Trophoblast cell (in vitro differentiated cells and primary cell): ENCODE results near the gene CDKN2B. TPM values are rescaled to one million over a fixed set of nuclear protein-coding genes. Genes with fewer than 3 reads are reported as not detected.
A peak's percentile ranks its signal among the peaks of the same experiment; 100 is the strongest.
"Not testable (repeated sequence)": the region's sequence is repeated elsewhere in the genome, so short reads cannot be mapped to it uniquely, and the experiment has no call there.

Experiments
- DNase-seq, 2 donors: peaks; one replicate each; pipeline ENCODE4 v3.0.0-alpha.2; 2016
- H2AFZ ChIP-seq: 2 replicates; pipeline ENCODE4 v1.6.1; 2013; ENCODE audit warnings: low read length, moderate library complexity, mild to moderate bottlenecking; ENCODE audit not compliant: insufficient read depth, poor library complexity
- H2AK5ac ChIP-seq: 2 replicates; pipeline ENCODE4 v1.6.1; 2013; ENCODE audit warnings: mild to moderate bottlenecking, low read length
- H2BK120ac ChIP-seq: 2 replicates; pipeline ENCODE4 v1.6.1; 2013; ENCODE audit warnings: low read length, mild to moderate bottlenecking, moderate library complexity; ENCODE audit not compliant: insufficient read depth, poor library complexity
- H2BK12ac ChIP-seq: 2 replicates; pipeline ENCODE4 v1.6.1; 2013; ENCODE audit warnings: mild to moderate bottlenecking, low read length, moderate library complexity
- H2BK5ac ChIP-seq: 2 replicates; pipeline ENCODE4 v1.6.1; 2013; ENCODE audit warnings: low read length, low read depth, moderate library complexity, mild to moderate bottlenecking; ENCODE audit not compliant: poor library complexity
- H3K14ac ChIP-seq: 2 replicates; pipeline ENCODE4 v1.6.1; 2013; ENCODE audit warnings: mild to moderate bottlenecking, low read length
- H3K18ac ChIP-seq: 2 replicates; pipeline ENCODE4 v1.6.1; 2013; ENCODE audit warnings: mild to moderate bottlenecking, low read length
- H3K23ac ChIP-seq: 2 replicates; pipeline ENCODE4 v1.6.1; 2013; ENCODE audit warnings: low read length
- H3K27ac ChIP-seq: 2 replicates; pipeline ENCODE4 v1.5.1; 2013; ENCODE audit warnings: low read depth, mild to moderate bottlenecking, inconsistent platforms, low read length, moderate library complexity
- H3K27me3 ChIP-seq: 2 replicates; pipeline ENCODE4 v1.6.1; 2013; ENCODE audit warnings: inconsistent platforms, mild to moderate bottlenecking, low read length, moderate library complexity; ENCODE audit not compliant: insufficient read depth
- H3K36me3 ChIP-seq, 2 experiments: 1 replicate in 1 of 2; 2 replicates in 1 of 2; pipeline ENCODE4 v1.6.1; 2013; ENCODE audit warnings: low read length in 2 of 2, mild to moderate bottlenecking in 2 of 2, moderate library complexity in 1 of 2; ENCODE audit not compliant: insufficient read depth in 2 of 2, control insufficient read depth in 1 of 2
- H3K4ac ChIP-seq: 2 replicates; pipeline ENCODE4 v1.6.1; 2013; ENCODE audit warnings: low read depth, mild to moderate bottlenecking, low read length, moderate library complexity
- H3K4me1 ChIP-seq, 2 experiments: 1 replicate in 1 of 2; 2 replicates in 1 of 2; pipeline ENCODE4 v1.6.1; 2013; ENCODE audit warnings: low read length in 2 of 2, mild to moderate bottlenecking in 2 of 2, moderate library complexity in 1 of 2; ENCODE audit not compliant: insufficient read depth in 2 of 2, control insufficient read depth in 1 of 2
- H3K4me2 ChIP-seq: 2 replicates; pipeline ENCODE4 v1.6.1; 2013; ENCODE audit warnings: inconsistent platforms, mild to moderate bottlenecking, low read length, moderate library complexity
- H3K4me3 ChIP-seq: 2 replicates; pipeline ENCODE4 v1.5.1; 2013; ENCODE audit warnings: mild to moderate bottlenecking, low read depth, low read length, inconsistent platforms
- H3K79me1 ChIP-seq: one replicate; pipeline ENCODE4 v1.6.1; 2013; ENCODE audit warnings: low read length
- H3K79me2 ChIP-seq: 2 replicates; pipeline ENCODE4 v1.6.1; 2013; ENCODE audit warnings: low read length, mild to moderate bottlenecking; ENCODE audit not compliant: control insufficient read depth, insufficient read depth, poor library complexity
- H3K9ac ChIP-seq: 2 replicates; pipeline ENCODE4 v1.6.1; 2013; ENCODE audit warnings: mild to moderate bottlenecking, low read length
- H3K9me3 ChIP-seq: 2 replicates; pipeline ENCODE4 v1.6.1; 2013; ENCODE audit warnings: low read depth, mild to moderate bottlenecking, control low read depth, inconsistent platforms, low read length; ENCODE audit not compliant: insufficient read depth
- H4K12ac ChIP-seq: 2 replicates; pipeline ENCODE4 v1.6.1; 2013; ENCODE audit warnings: low read depth, mild to moderate bottlenecking, low read length, moderate library complexity
- H4K8ac ChIP-seq: 2 replicates; pipeline ENCODE4 v1.6.1; 2013; ENCODE audit warnings: low read depth, mild to moderate bottlenecking, low read length, moderate library complexity
- H4K91ac ChIP-seq: one replicate; pipeline ENCODE4 v1.6.1; 2013; ENCODE audit warnings: low read depth, mild to moderate bottlenecking, low read length, moderate library complexity
- WGBS: extraction: QIAGEN DNeasy Blood & Tissue Kit; methylation state at CpG from one replicate; pipeline ENCODE4 v1.1.7; 2013; ENCODE audit warnings: missing lambda C conversion rate; ENCODE audit not compliant: insufficient read length, insufficient coverage; ENCODE audit errors: extremely low coverage; 5-methylcytosine and 5-hydroxymethylcytosine counted together
- polyA plus RNA-seq: library from polyadenylated mRNA; stranded (reverse); fragments of 200-250 nt; gene quantifications from 2 replicates; pipeline ENCODE4 v1.2.3, GENCODE V29; 2013

The CDKN2B gene
- polyA plus RNA-seq, result 43.3 and 45.4 TPM in 2 replicates

GRCh38 chr9:22008717-22009505 lies at the start of gene CDKN2B:
Gene CDKN2B (minus strand): TSS chr9:22009305. CDS start chr9:22008953, 352 bp downstream.
- H4K91ac ChIP-seq, result peak within 1 kb of the TSS; percentile 64
- peaks cover 13% of the 10 kb centered on the region in 2 experiments for H3K36me3 ChIP-seq
- peak within 1 kb of the TSS; percentile 85 for H3K9ac ChIP-seq
- peak within 1 kb of the TSS; percentile 52 for H2BK120ac ChIP-seq
- peak within 1 kb of the TSS; percentile 91 for H3K27ac ChIP-seq
- peak within 1 kb of the TSS; percentile 82 for H2AFZ ChIP-seq
- H3K4me2 ChIP-seq, result peak within 1 kb of the TSS; percentile 75
- H3K9me3 ChIP-seq, result peaks cover 4% of the 10 kb centered on the region
- no CpG with 5 or more reads among the region's 86 CpGs for WGBS
- H3K27me3 ChIP-seq, result no peaks in the 10 kb centered on the region
- peaks cover 4 to 12% of the 10 kb centered on the region in 2 experiments for H3K4me1 ChIP-seq
- no peak within 1 kb of the TSS for H4K12ac ChIP-seq
- H3K79me2 ChIP-seq, result peaks cover 5% of the 10 kb centered on the region
- H3K4ac ChIP-seq, result peak within 1 kb of the TSS; percentile 50
- peak within 1 kb of the TSS; percentile 88 for H3K18ac ChIP-seq
- peak within 1 kb of the TSS; percentile 81 for H4K8ac ChIP-seq
- H2BK12ac ChIP-seq, result peak within 1 kb of the TSS; percentile 13
- H2BK5ac ChIP-seq, result peak within 1 kb of the TSS; percentile 58
- H3K14ac ChIP-seq, result peak within 1 kb of the TSS; percentile 82
- H3K23ac ChIP-seq, result no peak within 1 kb of the TSS
- H3K79me1 ChIP-seq, result peaks cover 4% of the 10 kb centered on the region
- DNase-seq, result peak; percentile 98 to 100
- peak within 1 kb of the TSS; percentile 86 for H3K4me3 ChIP-seq
- H2AK5ac ChIP-seq, result no peak within 1 kb of the TSS

- H2BK120ac ChIP-seq, H3K18ac ChIP-seq, H2BK5ac ChIP-seq, H4K91ac ChIP-seq, H3K4me1 ChIP-seq, H3K27me3 ChIP-seq, H3K23ac ChIP-seq, H3K9me3 ChIP-seq, DNase-seq, H3K79me1 ChIP-seq, H3K79me2 ChIP-seq, H2AK5ac ChIP-seq, H2BK12ac ChIP-seq, H3K36me3 ChIP-seq, H4K12ac ChIP-seq, H3K14ac ChIP-seq, H3K4me2 ChIP-seq, H3K4me3 ChIP-seq, H4K8ac ChIP-seq, H3K27ac ChIP-seq, H2AFZ ChIP-seq, H3K9ac ChIP-seq, H3K4ac ChIP-seq: not testable (repeated sequence)
- no CpG with 5 or more reads among the region's 6 CpGs for WGBS
These were observed 48.9 kb upstream of the CDKN2B start for GRCh38 chr9:22057972-22058371.

GRCh38 chr9:22056402-22056801 lies 47.3 kb upstream of the CDKN2B start:
- Histone ChIP-seq H4K8ac (no peak overlapping the region), H3K18ac (no peak overlapping the region), H3K27ac (no peak overlapping the region), H3K79me2 (no peaks in the 10 kb centered on the region), H3K14ac (no peak overlapping the region), H3K36me3 (no peaks in the 10 kb centered on the region), H2AK5ac (no peak overlapping the region), H2BK120ac (no peak overlapping the region), H3K23ac (no peak overlapping the region), H2BK12ac (no peak overlapping the region), H3K4me1 (peaks cover 0 to 2% of the 10 kb centered on the region in 2 experiments), H3K4me2 (no peak overlapping the region), H3K79me1 (peaks cover 3% of the 10 kb centered on the region), H3K4me3 (no peak overlapping the region), H4K12ac (no peak overlapping the region), H2BK5ac (no peak overlapping the region), H2AFZ (no peak overlapping the region), H3K9ac (no peak overlapping the region), H3K4ac (no peak overlapping the region), H3K9me3 (no peaks in the 10 kb centered on the region), H4K91ac (no peak overlapping the region), H3K27me3 (no peaks in the 10 kb centered on the region)
- no CpG with 5 or more reads among the region's 3 CpGs for WGBS
- DNase-seq, result no peak

- Histone ChIP-seq H3K4me2 (no peak overlapping the region), H3K4me3 (no peak overlapping the region), H2AFZ (no peak overlapping the region), H3K4me1 (peaks cover 0 to 2% of the 10 kb centered on the region in 2 experiments), H3K9ac (no peak overlapping the region), H3K79me2 (no peaks in the 10 kb centered on the region), H2BK5ac (no peak overlapping the region), H3K36me3 (no peaks in the 10 kb centered on the region), H2AK5ac (no peak overlapping the region), H4K91ac (no peak overlapping the region), H2BK120ac (no peak overlapping the region), H4K8ac (no peak overlapping the region), H3K4ac (no peak overlapping the region), H3K9me3 (no peaks in the 10 kb centered on the region), H3K27ac (no peak overlapping the region), H2BK12ac (no peak overlapping the region), H3K79me1 (peaks cover 5% of the 10 kb centered on the region), H3K23ac (no peak overlapping the region), H4K12ac (no peak overlapping the region), H3K14ac (no peak overlapping the region), H3K18ac (no peak overlapping the region), H3K27me3 (no peaks in the 10 kb centered on the region)
- DNase-seq, result peak in 1 of 2 donors; percentile 50
These were observed 46.0 kb upstream of the CDKN2B start for GRCh38 chr9:22055090-22055489.
